Measurements from ENCODE around the gene BCAS4. TPM values are rescaled to one million over a fixed set of nuclear protein-coding genes. Genes with fewer than 3 reads are reported as not detected.

The BCAS4 gene
- total and polyA plus RNA-seq, 2 experiments from 2014 or later = 22.2 to 24.8 TPM

DNA sequence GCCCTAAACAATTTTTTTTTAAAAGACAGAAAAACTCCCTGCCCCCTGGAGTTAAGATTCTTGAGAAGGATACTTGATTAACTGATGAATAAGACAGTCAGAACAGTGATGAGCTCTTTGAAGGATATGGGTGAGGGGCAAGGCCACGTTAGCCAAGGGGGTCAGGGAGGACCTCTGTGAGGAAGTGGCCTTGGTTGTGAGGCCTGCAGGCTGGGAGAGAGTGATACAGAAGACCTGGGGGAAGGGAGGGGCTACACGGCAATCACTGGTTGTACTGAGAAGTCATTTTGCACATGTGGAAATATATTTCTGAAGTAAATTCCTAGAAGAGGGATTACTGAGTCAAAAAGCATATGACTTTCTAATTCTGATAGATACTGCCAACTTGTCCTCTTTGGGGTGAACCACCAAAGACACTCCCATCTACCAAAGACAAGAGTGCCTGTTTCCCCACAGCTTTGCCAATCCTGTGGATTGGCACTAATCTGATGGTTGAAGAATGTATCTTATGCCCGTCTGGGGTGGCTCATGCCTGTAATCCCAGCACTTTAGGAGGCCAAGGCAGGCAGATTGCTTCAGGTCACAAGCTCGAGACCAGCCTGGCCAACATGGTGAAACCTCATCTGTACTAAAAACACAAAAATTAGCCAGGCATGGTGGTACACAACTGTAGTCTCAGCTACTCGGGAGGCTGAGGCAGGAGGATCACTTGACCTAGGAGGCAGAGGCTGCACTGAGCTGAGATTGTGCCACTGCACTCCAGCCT, 22.3 kb upstream of the BCAS4 start:
- Histone ChIP-seq H3F3A (replicated peaks; ENCODE audit: low read depth) (no peaks in the 10 kb centered on the region), H2AFZ (no peak overlapping the region), H3K4me2 (no peak overlapping the region), H3K36me3 (ENCODE audit: insufficient read depth) (no peaks in the 10 kb centered on the region), H3K79me2 (replicated peaks; ENCODE audit: insufficient read depth) (no peaks in the 10 kb centered on the region), H4K20me1 (replicated peaks; ENCODE audit: insufficient read depth) (no peaks in the 10 kb centered on the region), H3K4me3 (no peak overlapping the region), H3K9me2 (ENCODE audit: insufficient read depth) (no peaks in the 10 kb centered on the region), H3K4me1 (ENCODE audit: insufficient read depth) (peaks cover 4% of the 10 kb centered on the region), H3K27ac (ENCODE audit: low read depth) (no peak overlapping the region), H3K27me3 (ENCODE audit: insufficient read depth) (no peaks in the 10 kb centered on the region)
- H3K9me3 Mint-ChIP-seq = no peaks in the 10 kb centered on the region
- ATAC-seq = no peak
- no peaks in the 10 kb centered on the region for H3K36me3 Mint-ChIP-seq (ENCODE audit: low read depth)
- no peak for DNase-seq (ENCODE audit: low spot score)
- H3K27ac Mint-ChIP-seq = no peak overlapping the region
- H3K27me3 Mint-ChIP-seq (ENCODE audit: insufficient read depth, low read depth, poor library complexity) = peaks cover 4% of the 10 kb centered on the region
- peaks cover 11% of the 10 kb centered on the region for H3K4me1 Mint-ChIP-seq
- TF ChIP-seq STAT1 (IDR thresholded peaks at IDR 0.05; ENCODE audit: unreplicated experiment) (no peak), ZNF114 (CRISPR knock-in tag; IDR thresholded peaks at IDR 0.05) (no peak), REST (IDR thresholded peaks at IDR 0.05; ENCODE audit: unreplicated experiment) (no peak)
- no peak overlapping the region for H3K4me3 Mint-ChIP-seq

GRCh38 chr20:50774515-50774914, 20.3 kb upstream of the BCAS4 start:
- Mint-ChIP-seq H3K4me3 (no peak overlapping the region), H3K36me3 (ENCODE audit: low read depth) (no peaks in the 10 kb centered on the region), H3K4me1 (peaks cover 6% of the 10 kb centered on the region; the same call in 1 of the 3 replicates), H3K27ac (no peak overlapping the region), H3K9me3 (no peaks in the 10 kb centered on the region), H3K27me3 (ENCODE audit: insufficient read depth, low read depth, poor library complexity) (peaks cover 4% of the 10 kb centered on the region)
- Histone ChIP-seq H4K20me1 (replicated peaks; ENCODE audit: insufficient read depth) (no peaks in the 10 kb centered on the region), H3K27ac (ENCODE audit: low read depth) (no peak overlapping the region), H2AFZ (no peak overlapping the region), H3K4me2 (no peak overlapping the region), H3K79me2 (replicated peaks; ENCODE audit: insufficient read depth) (no peaks in the 10 kb centered on the region), H3K9me2 (ENCODE audit: insufficient read depth) (no peaks in the 10 kb centered on the region), H3K27me3 (ENCODE audit: insufficient read depth) (no peaks in the 10 kb centered on the region), H3K4me3 (no peak overlapping the region), H3K36me3 (ENCODE audit: insufficient read depth) (no peaks in the 10 kb centered on the region), H3K4me1 (ENCODE audit: insufficient read depth) (no peaks in the 10 kb centered on the region), H3F3A (replicated peaks; ENCODE audit: low read depth) (no peaks in the 10 kb centered on the region)
- ATAC-seq (no peak), DNase-seq (ENCODE audit: low spot score) (no peak)
- TF ChIP-seq ZNF462 (CRISPR knock-in tag; IDR thresholded peaks at IDR 0.05) = no peak
- TF ChIP-seq ZNF331 (CRISPR knock-in tag; IDR thresholded peaks at IDR 0.05; ENCODE audit: low read depth) = no peak
- TF ChIP-seq STAT1 (IDR thresholded peaks at IDR 0.05; ENCODE audit: unreplicated experiment) = no peak
- no peak for TF ChIP-seq ETS1 (IDR thresholded peaks at IDR 0.05)
- TF ChIP-seq, protein P1, sequence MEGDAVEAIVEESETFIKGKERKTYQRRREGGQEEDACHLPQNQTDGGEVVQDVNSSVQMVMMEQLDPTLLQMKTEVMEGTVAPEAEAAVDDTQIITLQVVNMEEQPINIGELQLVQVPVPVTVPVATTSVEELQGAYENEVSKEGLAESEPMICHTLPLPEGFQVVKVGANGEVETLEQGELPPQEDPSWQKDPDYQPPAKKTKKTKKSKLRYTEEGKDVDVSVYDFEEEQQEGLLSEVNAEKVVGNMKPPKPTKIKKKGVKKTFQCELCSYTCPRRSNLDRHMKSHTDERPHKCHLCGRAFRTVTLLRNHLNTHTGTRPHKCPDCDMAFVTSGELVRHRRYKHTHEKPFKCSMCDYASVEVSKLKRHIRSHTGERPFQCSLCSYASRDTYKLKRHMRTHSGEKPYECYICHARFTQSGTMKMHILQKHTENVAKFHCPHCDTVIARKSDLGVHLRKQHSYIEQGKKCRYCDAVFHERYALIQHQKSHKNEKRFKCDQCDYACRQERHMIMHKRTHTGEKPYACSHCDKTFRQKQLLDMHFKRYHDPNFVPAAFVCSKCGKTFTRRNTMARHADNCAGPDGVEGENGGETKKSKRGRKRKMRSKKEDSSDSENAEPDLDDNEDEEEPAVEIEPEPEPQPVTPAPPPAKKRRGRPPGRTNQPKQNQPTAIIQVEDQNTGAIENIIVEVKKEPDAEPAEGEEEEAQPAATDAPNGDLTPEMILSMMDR (conservative IDR thresholded peaks at IDR 0.05; ENCODE audit: low read depth in 2 of 2) = no peak
- TF ChIP-seq ZNF114 (CRISPR knock-in tag; IDR thresholded peaks at IDR 0.05) = no peak
- TF ChIP-seq JUNB (IDR thresholded peaks at IDR 0.05; ENCODE audit: unreplicated experiment) = no peak

Measured in GM23338 (cell line).